Adipose tissue (tissue), 3 donors: ENCODE results near the gene CDADC1. TPM values are rescaled to one million over a fixed set of nuclear protein-coding genes. Genes with fewer than 3 reads are reported as not detected.
"Not testable (repeated sequence)": the region's sequence is repeated elsewhere in the genome, so short reads cannot be mapped to it uniquely, and the experiment has no call there.

ENCODE experiments used
- H3K27ac ChIP-seq: one replicate; pipeline ENCODE4 v1.5.1; 2013; ENCODE audit warnings: low read depth, low read length
- WGBS, 3 donors: extraction: QIAGEN DNeasy Blood & Tissue Kit; methylation state at CpG; one replicate each; pipeline ENCODE4 v1.1.7; 2013; 5-methylcytosine and 5-hydroxymethylcytosine counted together
- polyA plus RNA-seq, 3 donors: library from polyadenylated mRNA; stranded (reverse); fragments of 200-250 nt; gene quantifications; one replicate each; pipeline ENCODE4 v1.2.3, GENCODE V29; 2013
- donor health status: healthy with polysubstance abuse.
- donor health status: Bipolar disorder and iron deficiency.
- donor health status: healthy.

The CDADC1 gene
- polyA plus RNA-seq, 3 donors = 2.5 to 10.3 (median 5.7) TPM

DNA sequence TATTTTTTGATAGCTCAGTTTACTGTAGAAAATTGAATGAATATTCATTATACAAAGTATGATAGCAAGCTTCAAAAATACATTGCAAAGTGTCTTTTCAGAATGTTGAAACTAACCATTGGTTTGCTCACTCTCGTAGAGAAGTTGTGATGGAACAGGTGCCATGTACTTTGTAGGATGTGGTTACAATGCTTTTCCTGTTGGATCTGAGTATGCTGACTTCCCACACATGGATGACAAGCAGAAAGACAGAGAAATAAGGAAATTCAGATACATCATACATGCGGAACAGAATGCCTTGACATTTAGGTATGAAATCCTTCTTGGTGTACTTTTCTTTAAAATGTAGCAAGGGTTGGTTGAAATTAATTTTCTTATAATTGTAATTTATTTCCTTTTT lies 30.5 kb downstream of the CDADC1 start:
- 61 to 90% (median 70%) methylated on average over 2 of the region's 2 CpGs for WGBS, 3 donors
- H3K27ac ChIP-seq = no peak overlapping the region

DNA sequence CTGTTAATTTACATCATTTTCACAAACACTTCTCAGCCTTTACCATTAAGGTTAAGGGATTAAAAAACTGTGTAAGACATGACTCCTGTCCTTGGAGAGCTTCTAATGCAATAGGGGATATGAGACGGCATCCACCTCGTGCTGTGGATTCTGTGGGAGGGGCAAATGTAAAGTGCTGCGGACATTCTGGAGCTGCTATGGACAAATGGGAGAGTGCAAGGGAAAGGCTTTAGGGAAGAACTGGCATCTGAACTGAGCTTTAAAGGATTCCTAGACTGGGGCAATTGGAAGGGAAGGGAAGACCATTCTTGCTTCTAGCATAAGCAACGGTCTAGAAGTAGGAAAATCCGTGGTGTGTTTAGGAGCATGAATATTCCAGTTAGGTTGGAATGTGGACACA lies 31.4 kb downstream of the CDADC1 start:
- 73 to 79% (median 77%) methylated on average over 5 of the region's 5 CpGs for WGBS, 3 donors
- H3K27ac ChIP-seq = no peak overlapping the region

DNA sequence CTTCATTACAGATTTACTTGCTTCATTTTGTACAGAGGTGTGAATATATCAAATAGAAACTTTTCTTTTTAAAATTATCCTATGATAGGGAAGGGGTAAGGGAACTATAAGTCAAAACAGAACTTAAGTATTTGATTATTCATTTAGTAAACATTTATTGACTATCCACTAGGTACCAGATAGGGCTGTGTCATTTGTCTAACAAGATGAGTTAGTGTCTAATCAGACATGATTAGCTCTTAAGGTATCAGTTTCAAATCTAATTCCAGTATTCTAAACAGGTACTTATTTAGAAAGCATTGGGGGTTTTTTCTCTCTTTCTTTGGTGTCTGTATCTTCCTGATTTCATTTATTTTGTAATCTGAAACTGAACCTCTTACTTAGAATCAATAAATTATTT lies 32.2 kb downstream of the CDADC1 start:
- H3K27ac ChIP-seq = no peak overlapping the region

DNA sequence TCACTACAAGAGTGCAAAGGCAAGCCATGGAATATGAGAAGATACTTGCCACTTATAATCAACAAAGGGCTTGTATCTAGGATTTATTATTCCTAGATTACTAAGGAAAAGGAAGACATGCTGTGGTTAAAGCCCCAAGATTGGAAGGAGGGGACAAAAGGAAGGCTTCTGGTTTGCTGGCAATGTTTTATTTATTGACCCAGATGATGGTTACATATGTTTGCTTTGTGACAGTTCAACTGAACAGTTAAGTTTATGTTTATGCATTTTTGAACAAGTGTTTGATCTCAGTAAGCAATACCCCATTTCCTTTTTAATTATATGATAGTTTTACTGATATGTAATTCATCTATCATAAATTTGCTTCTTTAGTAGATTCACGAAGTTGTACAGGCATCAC lies 40.3 kb downstream of the CDADC1 start:
- WGBS, 3 donors = 87 to 95% (median 90%) methylated on average over 1 of the region's 1 CpG
- no peak overlapping the region for H3K27ac ChIP-seq

DNA sequence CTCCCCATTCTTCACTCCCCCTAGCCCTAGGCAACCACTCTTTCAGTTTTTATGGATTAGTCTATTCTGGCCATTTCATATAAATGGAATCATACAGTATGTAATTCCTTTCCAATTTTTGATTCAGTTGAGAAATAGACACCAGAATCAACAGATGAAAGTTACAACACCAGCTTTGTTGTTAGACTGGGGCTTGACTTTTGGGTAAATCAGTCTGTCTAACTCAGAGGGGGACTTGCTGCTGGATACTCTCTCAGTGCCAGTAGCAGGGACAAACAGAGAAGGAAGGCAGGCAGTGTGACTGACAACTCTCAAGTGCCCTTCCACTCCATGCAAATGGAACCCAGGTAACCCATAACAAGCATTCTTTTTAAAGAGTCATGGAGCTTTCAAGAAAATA lies 40.7 kb downstream of the CDADC1 start:
- H3K27ac ChIP-seq = no peak overlapping the region

DNA sequence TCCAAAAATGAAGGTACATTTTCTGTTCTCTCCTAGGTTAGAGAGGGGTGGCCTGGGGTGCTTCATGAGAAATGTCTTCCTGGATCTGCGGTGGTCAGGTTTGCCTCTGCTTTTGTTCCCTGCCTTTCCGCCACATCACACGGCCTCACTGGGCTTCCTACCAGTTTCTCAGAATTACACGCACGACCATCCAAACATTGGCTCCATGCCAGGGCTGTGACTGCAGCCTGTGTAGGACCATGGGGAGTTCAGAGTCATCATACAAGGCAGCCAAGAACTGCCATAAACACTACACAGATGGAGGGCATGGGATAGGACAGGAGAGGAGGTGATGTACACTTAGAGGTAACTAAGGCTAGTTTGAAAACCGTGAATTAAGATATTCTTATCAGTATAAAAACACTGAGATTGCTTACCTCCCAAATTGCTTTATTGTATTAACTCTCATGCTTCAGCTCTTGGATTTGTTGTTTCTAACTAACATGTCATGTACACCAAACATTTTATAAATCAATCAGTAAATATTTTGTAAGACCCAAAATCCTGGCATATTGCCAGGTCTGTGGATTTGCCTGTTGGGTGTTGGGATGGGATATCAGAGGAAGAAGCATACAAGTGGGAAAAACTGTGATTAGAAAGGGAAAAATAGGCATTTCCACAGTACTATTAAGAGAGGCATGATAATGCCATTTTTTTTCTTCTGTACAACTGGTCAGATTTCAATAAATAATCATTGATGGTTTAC lies 45.2 kb downstream of the CDADC1 start:
- 33 to 35% (median 34%) methylated on average over 6 of the region's 6 CpGs for WGBS, 3 donors

DNA sequence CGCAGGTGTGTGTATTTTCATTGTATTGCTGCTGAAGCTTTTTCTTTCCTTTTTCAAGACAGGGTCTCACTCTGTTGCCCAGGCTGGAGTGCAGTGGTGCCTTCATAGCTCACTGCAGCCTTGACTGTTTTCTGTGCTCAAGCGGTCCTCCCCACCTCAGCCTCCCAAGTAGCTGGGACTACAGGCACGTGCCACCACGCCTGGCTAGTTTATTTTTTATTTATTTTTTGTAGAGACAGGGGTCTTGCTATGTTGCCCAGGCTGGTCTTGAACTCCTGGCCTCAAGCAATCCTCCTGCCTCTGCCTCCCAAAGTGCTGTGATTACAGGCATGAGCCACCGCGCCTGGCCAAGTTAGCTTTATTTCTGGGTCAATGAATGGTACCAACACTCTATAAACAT lies 47.0 kb downstream of the CDADC1 start:
- H3K27ac ChIP-seq = not testable (repeated sequence)

More for the DNA sequence above, 45.2 kb downstream of the CDADC1 start:
- no peak overlapping the region for H3K27ac ChIP-seq

DNA sequence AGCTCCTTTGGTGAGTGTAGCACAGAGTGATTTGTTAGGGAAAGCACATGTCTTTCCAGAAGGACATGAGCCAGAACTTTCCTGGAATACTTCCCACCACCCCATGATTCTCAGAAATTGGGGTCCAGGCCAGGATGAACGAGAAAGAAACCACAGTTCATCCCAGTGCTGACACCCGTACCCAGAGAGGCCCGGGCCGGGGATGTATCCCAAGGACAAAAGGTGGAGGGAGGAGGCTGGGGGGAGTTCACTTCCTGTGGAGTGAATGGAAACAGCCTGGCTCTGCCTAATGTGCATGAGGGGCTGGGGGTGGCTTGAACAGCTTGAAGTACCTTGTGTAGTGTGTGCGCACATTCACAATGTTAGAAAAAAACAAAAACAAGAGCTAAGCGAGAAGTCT lies 47.5 kb downstream of the CDADC1 start:
- 68 to 74% (median 73%) methylated on average over 6 of the region's 6 CpGs for WGBS, 3 donors
- H3K27ac ChIP-seq = no peak overlapping the region

More for the DNA sequence above, 47.0 kb downstream of the CDADC1 start:
- WGBS, 3 donors = 96 to 98% (median 96%) methylated on average over 6 of the region's 6 CpGs

DNA sequence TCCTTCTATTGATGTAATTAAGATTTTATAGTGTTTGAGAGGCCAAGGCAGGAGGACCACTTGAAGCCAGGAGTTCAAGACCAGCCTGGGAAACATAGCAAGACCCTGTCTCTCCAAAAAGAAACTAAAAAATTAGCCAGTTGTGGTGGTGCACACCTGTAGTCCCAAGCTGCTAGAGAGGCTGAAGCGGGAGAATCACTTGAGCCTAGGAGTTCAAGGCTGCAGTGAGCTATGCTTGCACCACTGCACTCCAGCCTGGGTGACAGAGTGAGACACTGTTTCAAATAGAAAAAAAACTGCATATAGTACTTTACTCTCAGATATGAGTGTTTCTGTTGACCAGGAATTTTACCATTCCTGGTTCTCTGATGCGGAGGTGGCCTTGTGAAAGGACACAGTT lies 48.9 kb downstream of the CDADC1 start:
- WGBS, 3 donors = 96 to 100% (median 98%) methylated on average over 2 of the region's 2 CpGs
- no peak overlapping the region for H3K27ac ChIP-seq

DNA sequence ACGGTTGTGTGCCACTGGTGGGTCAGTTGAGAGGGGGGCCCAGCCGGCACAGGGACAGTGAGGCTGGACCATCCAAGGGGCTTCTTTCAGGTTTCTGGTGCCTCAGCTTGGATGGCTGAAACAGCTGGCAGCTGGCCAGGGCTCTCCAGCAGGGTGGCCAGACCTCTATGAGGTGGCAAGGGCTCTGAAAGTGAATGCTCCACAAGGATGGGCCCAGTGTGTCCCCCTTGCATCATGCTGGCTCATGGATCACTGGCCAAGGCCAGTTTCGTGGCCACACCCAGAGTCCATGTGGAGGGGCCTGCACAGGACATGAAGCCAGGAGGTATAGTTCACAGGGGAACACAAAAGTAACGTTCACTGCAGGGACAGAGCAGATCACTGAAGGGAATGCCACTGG lies 49.6 kb downstream of the CDADC1 start:
- H3K27ac ChIP-seq = no peak overlapping the region
- WGBS, 3 donors = 85 to 87% (median 86%) methylated on average over 4 of the region's 4 CpGs

DNA sequence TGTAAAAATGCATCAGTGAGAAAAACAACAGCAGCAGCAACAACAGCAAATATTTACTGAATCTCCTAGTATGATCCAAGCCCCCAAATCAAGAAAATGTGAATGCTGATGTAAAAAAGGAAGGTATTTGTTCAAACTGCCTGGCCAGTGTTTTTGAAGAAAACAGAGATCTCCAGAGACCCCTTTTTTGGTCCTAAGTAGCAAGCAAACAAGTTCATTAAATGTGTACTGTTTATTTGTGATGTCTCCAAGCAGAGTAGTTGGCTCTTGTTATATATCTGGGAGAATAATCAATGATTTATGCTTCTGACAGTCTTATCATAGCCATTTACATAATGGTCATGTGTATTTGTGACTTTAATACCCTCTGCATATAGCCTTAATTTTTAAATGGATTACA lies 50.7 kb downstream of the CDADC1 start:
- no peak overlapping the region for H3K27ac ChIP-seq

DNA sequence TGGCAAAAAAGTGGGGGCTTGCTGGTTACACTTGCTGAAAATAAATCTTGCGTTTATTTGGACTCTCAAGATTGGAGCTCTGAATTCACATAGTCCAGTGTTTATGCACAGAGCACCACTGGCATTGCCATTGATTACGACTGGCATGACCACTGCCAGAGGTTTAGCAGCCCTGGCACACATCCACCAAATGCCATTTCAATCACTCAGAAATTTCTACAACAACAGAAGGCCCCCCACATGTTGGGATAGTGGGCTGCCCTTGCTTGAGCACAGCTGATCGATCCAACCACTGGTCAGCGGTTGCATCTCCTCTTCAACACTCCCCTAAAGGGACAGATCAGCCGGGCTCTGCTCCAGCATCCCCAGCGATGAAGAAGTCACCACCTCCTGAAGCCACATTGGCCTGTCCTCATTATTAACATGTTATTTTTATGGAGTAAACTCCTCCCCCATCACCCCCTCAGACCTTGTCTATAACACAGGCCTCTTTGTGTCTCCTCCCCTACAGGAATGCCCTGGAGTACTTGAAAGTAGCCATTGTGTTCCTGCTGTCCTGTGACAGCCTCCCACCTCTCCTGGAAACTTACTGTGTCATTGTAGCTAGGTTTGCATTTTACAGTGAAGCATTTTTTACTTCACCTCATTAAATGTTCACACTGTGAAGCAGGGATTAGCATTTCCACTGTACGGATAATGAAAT lies 51.3 kb downstream of the CDADC1 start:
- no peak overlapping the region for H3K27ac ChIP-seq
- WGBS, 3 donors = 61 to 86% (median 75%) methylated on average over 7 of the region's 7 CpGs

DNA sequence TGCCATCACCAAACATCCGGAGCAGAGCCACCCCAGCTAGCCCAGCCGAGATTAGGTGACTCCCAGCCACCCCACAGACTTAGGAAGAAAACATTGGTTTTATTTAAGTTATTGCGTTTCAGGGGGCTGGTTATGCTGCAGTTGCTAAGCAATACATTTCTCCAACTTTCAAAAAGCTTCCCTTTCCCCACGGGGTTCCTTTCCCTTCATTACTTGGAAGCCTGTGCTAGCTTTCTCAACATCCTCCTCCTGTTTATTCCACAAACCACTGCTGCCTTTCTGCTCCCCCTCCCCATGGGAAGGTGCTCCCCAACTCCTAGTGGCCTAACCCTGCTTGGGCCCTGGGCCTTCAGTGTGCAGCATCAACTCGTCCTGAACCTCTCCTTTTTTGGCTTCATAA lies 52.6 kb downstream of the CDADC1 start:
- WGBS, 3 donors = 60 to 62% (median 61%) methylated on average over 5 of the region's 5 CpGs
- no peak overlapping the region for H3K27ac ChIP-seq

DNA sequence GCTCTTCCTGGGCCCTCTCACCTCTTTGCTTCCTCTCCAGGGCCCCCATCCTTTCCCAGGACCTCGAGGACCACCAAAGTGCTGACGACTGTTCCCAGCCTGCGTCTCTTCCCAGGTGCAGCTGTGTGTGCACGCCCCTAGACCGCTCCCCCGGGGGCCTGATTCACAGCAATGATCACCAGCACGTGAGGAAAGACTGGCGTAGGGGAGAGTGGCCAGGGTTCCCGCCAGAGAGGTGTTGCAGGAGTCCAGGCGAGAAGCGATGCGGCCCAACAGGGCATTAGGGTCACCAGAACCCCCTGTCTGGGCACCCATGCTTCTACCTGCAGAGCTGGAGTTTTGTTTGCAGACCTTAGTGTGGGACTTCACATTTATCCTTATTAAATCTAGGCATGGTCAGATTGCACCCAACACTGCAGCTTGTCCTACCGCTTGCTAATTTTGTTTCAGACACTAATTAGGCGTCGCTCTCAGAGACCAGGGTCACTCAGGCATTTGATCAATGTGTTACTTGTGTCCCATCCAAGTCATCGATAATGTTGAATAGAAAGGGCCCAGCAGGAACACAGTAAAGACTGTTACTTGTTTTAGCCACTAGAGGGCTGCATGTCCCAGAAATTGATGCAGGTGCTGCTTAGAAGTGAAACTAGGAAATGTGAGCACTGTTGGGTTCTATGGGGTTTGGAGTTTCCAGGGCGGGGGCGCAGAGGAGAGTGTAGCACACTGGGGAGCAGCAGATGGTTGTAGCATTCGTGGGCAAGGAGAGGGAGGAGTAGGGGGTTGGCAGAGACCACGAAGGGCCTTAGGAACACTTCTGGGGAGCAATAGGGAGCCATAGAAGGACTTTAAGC lies 53.2 kb downstream of the CDADC1 start:
- no peak overlapping the region for H3K27ac ChIP-seq
- WGBS, 3 donors = 25 to 44% (median 40%) methylated on average over 17 to 20 of the region's 20 CpGs

DNA sequence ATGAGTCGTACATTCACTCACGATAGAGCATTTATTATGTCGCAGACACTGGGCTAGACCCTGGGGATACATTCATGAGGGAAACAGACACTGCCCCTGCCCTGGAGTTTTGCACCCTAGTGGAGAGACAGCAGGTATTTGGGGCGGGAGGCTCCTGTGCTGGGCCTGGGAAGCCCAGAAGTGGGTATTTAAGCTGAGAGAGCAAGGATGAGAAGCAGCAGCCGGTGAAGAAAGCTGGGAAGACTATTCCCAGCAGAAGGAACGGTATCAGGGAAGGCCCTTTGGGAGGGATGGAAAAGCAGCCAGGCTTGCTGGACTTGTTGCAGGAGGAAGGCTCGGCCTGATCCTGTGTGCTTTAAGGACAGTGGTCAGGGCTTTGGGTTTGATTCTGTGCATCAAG lies 54.5 kb downstream of the CDADC1 start:
- no peak overlapping the region for H3K27ac ChIP-seq
- 81 to 85% (median 84%) methylated on average over 7 of the region's 7 CpGs for WGBS, 3 donors

DNA sequence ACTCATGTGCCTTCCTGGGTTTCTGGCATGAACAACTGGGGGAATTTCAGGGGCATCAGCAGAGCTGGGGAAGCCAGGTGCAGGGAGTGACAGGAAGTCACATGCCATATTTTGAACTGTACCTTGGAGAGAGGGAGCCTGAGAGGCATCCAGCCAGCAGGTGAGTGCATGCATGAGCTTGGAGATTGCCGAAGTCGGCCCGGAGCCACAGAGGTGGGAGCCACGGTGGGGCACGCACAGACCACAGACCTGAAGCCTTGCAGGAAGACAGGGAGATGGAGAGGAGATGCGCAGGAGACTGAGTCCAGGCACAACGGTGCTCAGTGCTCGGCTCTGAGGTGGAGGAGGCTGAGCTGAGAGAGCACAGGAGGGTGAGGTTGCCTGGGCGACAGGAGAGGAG lies 55.1 kb downstream of the CDADC1 start:
- 75 to 91% (median 90%) methylated on average over 9 of the region's 9 CpGs for WGBS, 3 donors
- no peak overlapping the region for H3K27ac ChIP-seq

DNA sequence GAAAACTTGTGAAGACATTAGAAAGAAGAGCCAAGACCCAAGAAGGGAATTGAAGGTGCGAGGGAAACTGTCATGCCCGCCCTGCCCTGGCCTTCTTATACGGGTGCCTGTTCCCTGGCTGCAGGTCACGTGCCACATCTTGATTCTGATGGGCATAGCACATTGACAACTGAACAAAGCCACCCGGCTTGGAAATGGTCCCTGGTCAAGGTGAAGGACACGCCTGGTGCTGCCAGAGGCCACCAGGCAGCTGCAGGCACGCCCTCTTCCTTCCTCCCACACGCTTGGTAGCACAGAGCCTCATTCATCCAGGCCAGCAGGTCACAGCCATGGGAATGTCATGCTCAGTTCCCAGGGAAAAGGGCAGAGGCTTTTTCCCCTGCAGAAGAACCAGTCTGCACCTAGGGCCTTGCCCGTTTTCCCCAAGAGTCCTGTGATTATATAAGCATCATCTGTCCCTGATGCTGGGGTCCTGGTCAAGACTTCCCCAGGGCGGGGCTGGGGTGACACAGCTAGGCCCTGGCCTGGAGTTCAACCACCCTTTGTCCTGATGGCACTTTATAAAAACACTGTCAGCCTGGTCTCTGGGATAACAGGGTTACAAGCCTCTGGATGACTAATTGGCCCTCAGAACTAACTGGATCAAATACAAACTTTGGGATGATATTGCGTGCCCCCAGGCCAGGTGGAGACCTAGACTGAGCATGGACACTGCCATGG lies 56.0 kb downstream of the CDADC1 start:
- WGBS, 3 donors = 43 to 67% (median 65%) methylated on average over 11 of the region's 11 CpGs
- no peak overlapping the region for H3K27ac ChIP-seq

DNA sequence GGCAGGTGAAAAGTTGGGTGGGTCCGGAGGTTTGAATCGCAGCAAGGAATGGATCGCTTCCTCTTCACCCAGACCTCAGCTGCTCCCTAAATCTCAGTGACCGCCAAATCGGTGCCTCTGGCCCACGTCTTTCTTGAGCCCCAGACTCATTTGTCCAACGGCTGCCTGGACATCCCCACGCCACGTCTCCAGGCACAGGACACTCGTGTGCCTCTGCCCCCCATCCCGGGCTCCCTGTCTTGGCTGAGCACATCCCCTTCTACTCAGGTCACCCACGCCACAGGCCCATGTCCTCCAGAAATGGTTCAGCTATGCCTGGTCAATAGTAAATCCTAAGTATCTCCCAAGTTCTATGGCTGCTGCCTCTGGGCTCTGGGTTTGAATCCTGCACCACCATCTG lies 56.6 kb downstream of the CDADC1 start:
- 91 to 96% (median 94%) methylated on average over 12 of the region's 12 CpGs for WGBS, 3 donors

More for the DNA sequence above, 56.6 kb downstream of the CDADC1 start:
- no peak overlapping the region for H3K27ac ChIP-seq
